Right hindlimb (tissue), 1 donor: ENCODE data around the gene CLDN15.
"Not testable (repeated sequence)": the region's sequence is repeated elsewhere in the genome, so short reads cannot be mapped to it uniquely, and the experiment has no call there.

Experiments
- DNase-seq: peaks from one replicate; pipeline ENCODE4 v3.0.0-alpha.2; 2018

The CLDN15 gene, protein sequence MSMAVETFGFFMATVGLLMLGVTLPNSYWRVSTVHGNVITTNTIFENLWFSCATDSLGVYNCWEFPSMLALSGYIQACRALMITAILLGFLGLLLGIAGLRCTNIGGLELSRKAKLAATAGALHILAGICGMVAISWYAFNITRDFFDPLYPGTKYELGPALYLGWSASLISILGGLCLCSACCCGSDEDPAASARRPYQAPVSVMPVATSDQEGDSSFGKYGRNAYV

GRCh38 chr7:101237206-101238067 lies at the start of gene CLDN15:
CLDN15 (minus strand) TSS chr7:101237802; CDS start chr7:101237581, 221 bp downstream.
- peak; percentile 84 for DNase-seq

GRCh38 chr7:101287032-101287431 lies 49.4 kb upstream of the CLDN15 start:
- DNase-seq = no peak

GRCh38 chr7:101285880-101286279 lies 48.3 kb upstream of the CLDN15 start:
- DNase-seq = not testable (repeated sequence)

GRCh38 chr7:101285171-101285570 lies 47.6 kb upstream of the CLDN15 start:
- no peak for DNase-seq

- DNase-seq = not testable (repeated sequence)
Observed at GRCh38 chr7:101280912-101281311, 43.3 kb upstream of the CLDN15 start.

DNA sequence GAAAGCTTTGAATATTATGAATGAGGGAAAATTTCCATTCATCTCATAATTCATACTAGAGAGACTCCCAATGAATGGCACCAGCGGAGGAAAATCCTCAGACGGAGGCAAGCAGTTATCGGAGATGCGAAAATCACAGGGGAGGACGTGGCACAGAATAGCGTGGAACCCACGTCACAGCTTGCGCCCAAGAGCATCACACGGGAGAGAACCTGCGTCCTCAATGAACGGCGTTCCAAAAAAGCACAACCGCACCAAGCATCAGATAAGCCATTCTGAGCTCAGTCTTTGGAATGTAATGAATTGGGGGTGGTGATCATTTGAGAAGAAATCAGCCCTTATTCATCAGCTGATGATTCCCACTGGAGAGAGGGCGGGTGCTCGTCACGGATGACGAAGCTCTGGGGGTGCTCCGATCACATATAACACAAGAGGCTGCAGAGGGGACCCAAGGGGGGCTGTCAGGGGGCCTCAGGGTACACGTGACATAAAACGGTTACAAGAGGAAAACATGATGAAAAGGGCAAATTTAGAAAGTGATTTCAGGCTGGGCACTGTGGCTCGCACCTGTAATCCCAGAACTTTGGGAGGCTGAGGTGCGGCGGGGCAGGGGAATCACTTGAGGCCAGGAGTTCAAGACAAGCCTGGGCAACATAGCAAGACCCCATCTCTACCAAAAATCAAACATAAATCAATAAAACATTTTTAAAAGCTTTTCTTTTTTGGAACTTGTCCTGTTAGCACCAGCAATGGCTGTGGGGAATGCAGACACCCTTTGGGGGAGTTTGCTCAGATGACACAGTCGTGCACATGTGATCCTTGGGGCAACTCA lies 41.1 kb upstream of the CLDN15 start:
- DNase-seq = no peak

GRCh38 chr7:101277155-101277554 lies 39.6 kb upstream of the CLDN15 start:
- DNase-seq = no peak

- DNase-seq = no peak
Observed at GRCh38 chr7:101273206-101273605, 35.6 kb upstream of the CLDN15 start.

GRCh38 chr7:101271021-101271420 lies 33.4 kb upstream of the CLDN15 start:
- DNase-seq = no peak

- DNase-seq = no peak
Observed at GRCh38 chr7:101269664-101270063, 32.1 kb upstream of the CLDN15 start.

- no peak for DNase-seq
Observed at GRCh38 chr7:101265622-101266516, 28.3 kb upstream of the CLDN15 start.

DNA sequence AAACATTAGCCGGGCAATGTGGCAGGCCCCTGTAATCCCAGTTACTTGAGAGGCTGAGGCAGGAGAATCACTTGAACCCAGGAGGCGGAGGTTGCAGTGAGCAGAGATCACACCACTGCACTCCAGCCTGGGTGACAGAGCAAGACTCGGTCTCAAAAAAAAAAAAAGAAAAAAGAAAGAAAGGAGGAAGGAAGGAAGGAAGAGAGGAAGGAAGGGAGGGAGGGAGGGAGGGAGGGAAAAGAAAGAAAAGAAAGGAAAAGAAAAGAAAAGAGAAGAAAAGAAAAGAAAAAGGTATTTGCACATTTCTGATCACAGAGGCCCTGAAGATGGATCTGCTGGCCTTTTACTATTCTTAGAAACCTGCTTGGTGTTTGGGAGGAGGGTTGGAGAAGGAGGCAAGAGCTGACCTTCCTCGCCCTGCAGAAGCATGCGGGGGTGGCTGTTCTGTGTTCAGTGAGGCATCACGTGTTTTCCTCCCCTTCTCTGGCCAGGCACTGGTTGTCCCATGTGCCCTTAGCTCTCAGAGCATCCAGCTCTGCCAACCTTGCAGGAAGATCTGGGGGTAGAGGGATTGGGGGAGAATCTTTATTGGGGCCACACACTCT lies 26.6 kb upstream of the CLDN15 start:
- not testable (repeated sequence) for DNase-seq

DNA sequence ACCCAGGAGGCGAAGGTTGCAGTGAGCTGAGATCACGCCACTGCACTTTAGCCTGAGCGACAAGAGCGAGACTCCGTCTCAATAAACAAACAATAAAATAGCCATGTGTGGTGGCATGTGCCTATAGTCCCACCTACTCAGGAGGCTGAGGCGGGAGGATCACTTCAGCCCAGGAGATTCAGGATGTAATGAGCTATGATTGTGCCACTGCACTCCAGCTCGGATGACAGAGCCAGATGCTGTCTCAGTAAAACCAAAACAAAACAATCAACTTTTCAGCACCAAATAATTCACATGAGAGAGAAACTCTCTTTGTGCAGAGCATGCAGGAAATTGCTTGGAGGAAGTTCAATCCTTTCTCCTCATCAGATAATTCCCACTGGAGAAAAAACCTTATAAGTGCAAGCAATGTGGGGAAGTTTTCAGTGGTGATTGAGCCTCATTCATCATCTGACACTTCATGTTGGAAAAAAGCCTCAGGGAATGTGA lies 20.7 kb upstream of the CLDN15 start:
- DNase-seq = no peak

- DNase-seq = no peak
Observed at GRCh38 chr7:101255796-101256195, 18.2 kb upstream of the CLDN15 start.

DNA sequence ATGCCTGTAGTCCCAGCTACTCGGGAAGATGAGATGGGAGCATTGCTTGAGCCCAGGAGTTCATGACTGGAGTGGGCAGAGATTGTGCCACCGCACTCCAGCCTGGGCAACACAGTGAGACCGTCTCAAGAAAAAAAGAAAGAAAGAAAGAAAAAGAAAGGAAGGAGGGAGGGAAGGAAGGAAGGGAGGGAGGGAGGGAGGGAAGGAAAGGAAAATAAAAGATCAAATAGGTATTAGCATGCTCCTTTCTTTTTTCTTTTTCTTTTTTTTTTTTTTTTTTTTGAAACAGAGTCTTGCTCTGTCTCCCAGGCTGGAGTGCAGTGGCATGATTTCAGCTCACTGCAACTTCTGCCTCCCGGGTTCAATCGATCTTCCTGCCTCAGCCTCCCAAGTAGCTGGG lies 15.6 kb upstream of the CLDN15 start:
- not testable (repeated sequence) for DNase-seq

DNA sequence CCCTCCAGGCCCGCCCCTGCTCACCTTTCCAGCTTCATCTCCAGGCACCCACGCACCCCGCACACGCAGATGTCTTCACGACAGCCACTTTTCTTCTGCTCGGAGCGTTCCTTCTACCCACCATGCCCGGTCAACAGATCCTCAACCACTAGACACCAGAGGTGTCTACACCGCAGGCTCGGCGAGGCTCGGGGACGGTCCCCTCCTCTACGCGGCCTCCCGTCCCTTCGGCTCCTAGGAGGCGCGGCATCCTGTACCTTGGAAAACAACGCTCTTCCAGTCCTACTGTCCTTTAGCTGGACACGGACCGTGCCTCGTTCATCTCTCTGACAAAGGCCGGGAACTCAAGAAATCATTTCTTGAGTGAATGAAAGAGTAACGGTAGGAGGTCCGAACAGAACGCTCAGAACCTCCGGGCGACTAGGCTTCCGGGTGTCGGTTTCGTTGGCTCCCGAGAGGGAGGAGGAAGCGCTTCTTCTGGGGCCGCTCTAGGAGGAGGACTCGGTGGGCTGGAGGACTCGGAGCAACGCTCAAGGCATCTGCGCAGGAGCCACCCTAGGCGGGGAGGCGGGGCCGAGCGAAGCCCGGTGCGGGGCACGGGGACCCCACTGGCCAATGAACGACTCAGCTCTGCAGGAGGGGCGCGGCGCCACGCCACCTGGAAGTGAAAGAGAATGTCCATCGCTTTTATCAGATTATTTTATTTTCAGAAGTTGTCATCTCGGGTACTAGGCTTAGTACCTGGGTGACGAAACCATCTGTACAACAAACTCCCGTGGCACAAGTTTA lies 14.5 kb upstream of the CLDN15 start:
- DNase-seq = peak; percentile 99

DNA sequence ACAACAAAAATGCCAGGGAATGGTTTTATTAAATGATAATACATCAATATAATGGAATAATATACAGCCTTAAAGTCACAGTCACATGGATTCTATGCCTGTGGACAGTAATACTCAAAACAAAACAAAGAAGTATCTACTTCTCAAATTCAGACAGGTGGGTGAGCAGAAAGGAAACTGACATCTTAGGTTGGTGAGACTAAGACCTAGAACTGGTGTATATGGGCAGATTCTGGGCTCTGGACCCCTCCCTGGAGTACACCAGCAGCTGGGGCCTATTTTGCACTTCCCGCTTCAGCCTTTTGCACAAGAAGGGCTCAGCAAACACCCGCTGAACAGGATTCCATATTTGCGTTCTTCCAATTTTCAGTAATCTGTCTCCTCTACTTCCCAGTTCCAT lies 12.7 kb upstream of the CLDN15 start:
- no peak for DNase-seq

DNA sequence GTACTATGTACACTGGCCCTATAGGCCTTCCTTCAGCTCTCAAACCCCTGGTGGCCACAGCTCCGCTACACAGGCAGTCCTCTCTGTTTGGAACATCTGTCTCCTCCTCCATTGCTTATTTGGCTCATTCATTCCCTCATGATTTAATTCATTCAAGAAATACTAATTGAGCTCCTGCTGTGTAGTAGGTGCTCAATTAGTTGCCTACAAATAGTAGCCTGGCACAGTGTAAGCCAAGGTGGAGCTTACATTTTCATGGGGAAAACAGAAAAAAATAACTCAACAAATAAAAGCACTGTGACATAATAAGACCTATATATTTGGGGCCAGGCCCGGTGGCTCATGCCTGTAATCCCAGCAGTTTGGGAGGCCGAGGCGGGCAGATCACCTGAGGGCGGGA lies 10.7 kb upstream of the CLDN15 start:
- no peak for DNase-seq

- no peak for DNase-seq
Observed at GRCh38 chr7:101245147-101245668, 7.6 kb upstream of the CLDN15 start.

DNA sequence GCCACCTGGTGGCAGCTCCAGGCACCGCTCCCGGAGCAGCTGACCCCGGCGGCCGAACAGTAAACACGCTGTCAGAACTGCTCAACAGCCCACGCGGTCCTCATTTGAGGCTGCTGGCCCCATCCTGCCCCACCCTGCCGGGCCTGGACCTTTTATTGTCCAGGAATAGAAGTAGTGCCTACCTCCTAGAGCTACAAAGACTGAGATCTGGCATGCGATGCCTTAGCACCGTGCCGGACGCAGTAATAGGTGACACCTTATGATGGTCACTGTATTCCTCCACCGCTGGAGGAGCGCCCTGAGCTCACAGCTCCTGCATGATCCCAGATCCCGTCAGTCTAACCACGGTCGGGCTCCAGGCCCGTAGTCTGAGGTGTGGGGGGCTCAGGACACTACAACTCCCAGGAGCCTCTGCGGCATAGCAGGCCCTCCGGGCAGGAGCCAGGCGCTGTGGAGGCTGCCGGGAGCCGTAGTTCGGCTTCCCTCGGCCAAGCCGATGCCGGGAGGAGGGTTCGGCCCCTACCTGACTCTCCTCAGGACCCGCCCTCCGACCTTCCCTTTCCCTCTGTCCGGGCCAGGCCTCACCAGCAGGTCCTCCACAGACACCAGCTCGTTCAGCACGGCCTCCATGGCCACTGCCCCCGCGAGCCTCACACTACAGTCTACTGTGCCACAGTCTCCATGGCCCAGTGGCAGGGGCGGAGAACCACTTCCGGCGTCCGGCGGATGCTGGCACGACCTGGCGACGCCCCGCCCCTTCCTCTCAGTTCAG lies 7.0 kb upstream of the CLDN15 start, which contains the start of gene FIS1:
FIS1 (minus strand) TSS at position 707 of the 772 bp plus-strand sequence; CDS start at position 630, 77 bp downstream.
- peak; percentile 95 for DNase-seq
